Measurements from ENCODE around the gene CACNG4. TPM values are rescaled to one million over a fixed set of nuclear protein-coding genes. Genes with fewer than 3 reads are reported as not detected.

Gene CACNG4
- total RNA-seq, 1 experiment from 2014 or later = 2.4 TPM

GRCh38 chr17:66925811-66926500 lies 38.6 kb upstream of the CACNG4 start:
- Histone ChIP-seq H3K9me3 (ENCODE audit: low read length) (no peaks in the 10 kb centered on the region), H3K4me3 (ENCODE audit: low read length) (no peak overlapping the region), H3K4me1 (ENCODE audit: insufficient read depth, low read length) (no peaks in the 10 kb centered on the region), H3K79me2 (ENCODE audit: low read length) (no peaks in the 10 kb centered on the region), H3F3A (ENCODE audit: low read length, unreplicated experiment) (no peaks in the 10 kb centered on the region), H3K27me3 (ENCODE audit: low read length) (peaks cover 15% of the 10 kb centered on the region; the same call in 1 of the 2 replicates), H2AFZ (ENCODE audit: low read length) (no peak overlapping the region), H3K9me2 (replicated peaks; ENCODE audit: low read length) (no peaks in the 10 kb centered on the region), H3K27ac (ENCODE audit: low read length) (no peak overlapping the region), H3K36me3 (ENCODE audit: low read depth, low read length) (no peaks in the 10 kb centered on the region), H4K20me1 (ENCODE audit: low read length) (no peaks in the 10 kb centered on the region), H3K9ac (ENCODE audit: low read length) (no peak overlapping the region), H3K4me2 (ENCODE audit: low read length) (no peak overlapping the region)
- BruUV-seq (replicated peaks) = no TSS peak
- POLR2A ChIA-PET (ENCODE audit: unreplicated experiment) = no interaction called here
- CTCF ChIA-PET = no interaction called here
- intact Hi-C loops (cut with micrococcal nuclease) = no loop called here
- DNase-seq (no peak), ATAC-seq (no peak)
- TF ChIP-seq EZH2phosphoT487 (IDR thresholded peaks at IDR 0.05; ENCODE audit: borderline replicate concordance, low read length) = no peak
- TF ChIP-seq, protein P1, sequence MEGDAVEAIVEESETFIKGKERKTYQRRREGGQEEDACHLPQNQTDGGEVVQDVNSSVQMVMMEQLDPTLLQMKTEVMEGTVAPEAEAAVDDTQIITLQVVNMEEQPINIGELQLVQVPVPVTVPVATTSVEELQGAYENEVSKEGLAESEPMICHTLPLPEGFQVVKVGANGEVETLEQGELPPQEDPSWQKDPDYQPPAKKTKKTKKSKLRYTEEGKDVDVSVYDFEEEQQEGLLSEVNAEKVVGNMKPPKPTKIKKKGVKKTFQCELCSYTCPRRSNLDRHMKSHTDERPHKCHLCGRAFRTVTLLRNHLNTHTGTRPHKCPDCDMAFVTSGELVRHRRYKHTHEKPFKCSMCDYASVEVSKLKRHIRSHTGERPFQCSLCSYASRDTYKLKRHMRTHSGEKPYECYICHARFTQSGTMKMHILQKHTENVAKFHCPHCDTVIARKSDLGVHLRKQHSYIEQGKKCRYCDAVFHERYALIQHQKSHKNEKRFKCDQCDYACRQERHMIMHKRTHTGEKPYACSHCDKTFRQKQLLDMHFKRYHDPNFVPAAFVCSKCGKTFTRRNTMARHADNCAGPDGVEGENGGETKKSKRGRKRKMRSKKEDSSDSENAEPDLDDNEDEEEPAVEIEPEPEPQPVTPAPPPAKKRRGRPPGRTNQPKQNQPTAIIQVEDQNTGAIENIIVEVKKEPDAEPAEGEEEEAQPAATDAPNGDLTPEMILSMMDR (conservative IDR thresholded peaks at IDR 0.05; ENCODE audit: low read depth, low read length) = no peak
- no peak for TF ChIP-seq EZH2 (IDR thresholded peaks at IDR 0.05; ENCODE audit: low read length, unreplicated experiment)

DNA sequence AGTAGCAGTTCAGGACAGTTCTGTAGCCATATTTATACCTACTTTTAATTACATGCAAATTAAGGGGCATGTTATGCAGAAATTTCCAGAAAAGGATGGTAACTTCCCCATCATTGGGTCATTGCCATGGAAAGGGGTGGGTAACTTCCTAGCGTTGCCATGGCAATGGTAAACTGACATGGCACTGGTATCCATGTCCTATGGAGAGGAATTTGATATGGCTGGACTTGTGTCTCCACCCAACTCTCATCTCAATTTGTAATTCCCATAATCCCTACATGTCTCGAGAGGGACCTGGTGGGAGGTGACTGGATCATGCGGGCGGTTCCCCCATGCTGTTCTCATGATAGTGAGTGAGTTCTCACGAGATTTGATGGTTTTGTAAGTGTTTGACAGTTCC lies 35.6 kb upstream of the CACNG4 start:
- Histone ChIP-seq H3K9ac (ENCODE audit: low read length) (no peak overlapping the region), H2AFZ (ENCODE audit: low read length) (no peak overlapping the region), H4K20me1 (ENCODE audit: low read length) (no peaks in the 10 kb centered on the region), H3K9me3 (ENCODE audit: low read length) (no peaks in the 10 kb centered on the region), H3K4me1 (ENCODE audit: insufficient read depth, low read length) (no peaks in the 10 kb centered on the region), H3K79me2 (ENCODE audit: low read length) (no peaks in the 10 kb centered on the region), H3K27me3 (ENCODE audit: low read length) (peaks cover 15% of the 10 kb centered on the region; the same call in 1 of the 2 replicates), H3K9me2 (replicated peaks; ENCODE audit: low read length) (no peaks in the 10 kb centered on the region), H3K4me3 (ENCODE audit: low read length) (no peak overlapping the region), H3K27ac (ENCODE audit: low read length) (no peak overlapping the region), H3K36me3 (ENCODE audit: low read depth, low read length) (no peaks in the 10 kb centered on the region), H3F3A (ENCODE audit: low read length, unreplicated experiment) (no peaks in the 10 kb centered on the region), H3K4me2 (ENCODE audit: low read length) (no peak overlapping the region)
- TF ChIP-seq, protein P1 (conservative IDR thresholded peaks at IDR 0.05; ENCODE audit: low read depth, low read length) = no peak
- no peak for TF ChIP-seq EZH2 (IDR thresholded peaks at IDR 0.05; ENCODE audit: low read length, unreplicated experiment)
- TF ChIP-seq EZH2phosphoT487 (IDR thresholded peaks at IDR 0.05; ENCODE audit: borderline replicate concordance, low read length) = no peak
- DNase-seq = no peak
- POLR2A ChIA-PET (ENCODE audit: unreplicated experiment) = no interaction called here
- intact Hi-C loops (cut with micrococcal nuclease) = no loop called here
- BruUV-seq (replicated peaks) = no TSS peak
- ATAC-seq = no peak
- CTCF ChIA-PET = no interaction called here

DNA sequence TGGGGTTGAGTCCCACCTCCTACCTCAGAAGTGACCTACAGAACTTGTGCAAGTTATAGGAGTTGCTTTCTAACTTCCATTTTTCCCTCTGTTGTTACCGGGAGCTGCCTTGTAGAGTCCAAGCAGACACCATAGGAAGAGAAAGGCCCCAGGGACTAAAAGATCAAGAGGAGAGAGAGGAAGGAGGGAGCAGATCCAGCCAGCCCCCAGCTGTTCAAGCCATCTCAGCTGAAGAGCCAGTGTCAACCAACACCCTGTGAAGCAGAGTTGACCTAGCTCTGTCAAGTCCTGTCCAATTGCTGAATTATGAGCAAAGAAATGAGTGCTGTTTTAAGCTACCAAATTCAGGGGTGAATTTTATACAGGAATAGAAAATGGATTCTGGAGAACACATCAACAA lies 34.9 kb upstream of the CACNG4 start:
- BruUV-seq (replicated peaks) = no TSS peak

More for the DNA sequence above, 34.9 kb upstream of the CACNG4 start:
- Histone ChIP-seq H3F3A (ENCODE audit: low read length, unreplicated experiment) (no peaks in the 10 kb centered on the region), H3K4me3 (ENCODE audit: low read length) (no peak overlapping the region), H3K79me2 (ENCODE audit: low read length) (no peaks in the 10 kb centered on the region), H3K36me3 (ENCODE audit: low read depth, low read length) (no peaks in the 10 kb centered on the region), H3K9me3 (ENCODE audit: low read length) (no peaks in the 10 kb centered on the region), H3K9ac (ENCODE audit: low read length) (no peak overlapping the region), H3K9me2 (replicated peaks; ENCODE audit: low read length) (no peaks in the 10 kb centered on the region), H2AFZ (ENCODE audit: low read length) (no peak overlapping the region), H3K27ac (ENCODE audit: low read length) (no peak overlapping the region), H4K20me1 (ENCODE audit: low read length) (no peaks in the 10 kb centered on the region), H3K4me2 (ENCODE audit: low read length) (no peak overlapping the region), H3K27me3 (ENCODE audit: low read length) (peaks cover 15% of the 10 kb centered on the region; the same call in 1 of the 2 replicates), H3K4me1 (ENCODE audit: insufficient read depth, low read length) (no peaks in the 10 kb centered on the region)
- intact Hi-C loops (cut with micrococcal nuclease) = no loop called here
- no peak for DNase-seq
- no peak for ATAC-seq
- ChIA-PET CTCF (no interaction called here), POLR2A (ENCODE audit: unreplicated experiment) (no interaction called here)
- TF ChIP-seq, protein P1 (conservative IDR thresholded peaks at IDR 0.05; ENCODE audit: low read depth, low read length) = no peak
- no peak for TF ChIP-seq EZH2 (IDR thresholded peaks at IDR 0.05; ENCODE audit: low read length, unreplicated experiment)
- no peak for TF ChIP-seq EZH2phosphoT487 (IDR thresholded peaks at IDR 0.05; ENCODE audit: borderline replicate concordance, low read length)
